A673 (cell line): ENCODE measurements around the gene OR51V1.

Source experiments
- EZH2 ChIP-seq: fragments of 200-600 bp; sonication (generic); IDR thresholded peaks from 2 replicates; pipeline ENCODE4 v1.6.1; 2017; ENCODE audit warnings: borderline replicate concordance, low read depth, mild to moderate bottlenecking, mixed read lengths, antibody characterized with exemption, low read length; ENCODE audit not compliant: poor library complexity, severe bottlenecking
- TF ChIP-seq, protein P1 (sequence below): fragments of 300-800, 200-600 bp; sonication (generic); conservative IDR thresholded peaks from 2 replicates; pipeline ENCODE4 v1.5.1; 2017; ENCODE audit warnings: low read depth, mild to moderate bottlenecking, antibody characterized with exemption, low read length, moderate library complexity, mixed read lengths

DNA sequence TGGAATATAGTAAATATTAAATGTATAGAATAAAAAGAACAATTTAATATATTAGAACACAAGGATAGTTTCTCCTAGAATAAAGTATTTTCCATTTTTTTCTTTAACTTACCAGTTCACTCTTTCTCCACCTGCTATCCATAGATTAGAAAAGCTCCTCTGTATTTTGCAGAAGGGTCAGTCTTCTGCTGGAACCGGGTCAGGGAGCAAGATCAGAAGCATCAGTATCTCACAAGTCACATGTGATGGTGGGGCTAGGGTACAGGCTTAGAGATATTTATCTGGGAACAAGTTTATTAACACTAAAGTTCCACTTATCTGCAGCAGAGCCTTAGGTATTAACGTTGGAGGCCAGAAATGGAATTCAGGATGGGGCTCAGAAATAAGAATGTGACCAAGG lies 28.6 kb downstream of the OR51V1 start:
- TF ChIP-seq, protein P1, sequence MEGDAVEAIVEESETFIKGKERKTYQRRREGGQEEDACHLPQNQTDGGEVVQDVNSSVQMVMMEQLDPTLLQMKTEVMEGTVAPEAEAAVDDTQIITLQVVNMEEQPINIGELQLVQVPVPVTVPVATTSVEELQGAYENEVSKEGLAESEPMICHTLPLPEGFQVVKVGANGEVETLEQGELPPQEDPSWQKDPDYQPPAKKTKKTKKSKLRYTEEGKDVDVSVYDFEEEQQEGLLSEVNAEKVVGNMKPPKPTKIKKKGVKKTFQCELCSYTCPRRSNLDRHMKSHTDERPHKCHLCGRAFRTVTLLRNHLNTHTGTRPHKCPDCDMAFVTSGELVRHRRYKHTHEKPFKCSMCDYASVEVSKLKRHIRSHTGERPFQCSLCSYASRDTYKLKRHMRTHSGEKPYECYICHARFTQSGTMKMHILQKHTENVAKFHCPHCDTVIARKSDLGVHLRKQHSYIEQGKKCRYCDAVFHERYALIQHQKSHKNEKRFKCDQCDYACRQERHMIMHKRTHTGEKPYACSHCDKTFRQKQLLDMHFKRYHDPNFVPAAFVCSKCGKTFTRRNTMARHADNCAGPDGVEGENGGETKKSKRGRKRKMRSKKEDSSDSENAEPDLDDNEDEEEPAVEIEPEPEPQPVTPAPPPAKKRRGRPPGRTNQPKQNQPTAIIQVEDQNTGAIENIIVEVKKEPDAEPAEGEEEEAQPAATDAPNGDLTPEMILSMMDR, result no peak
- no peak for TF ChIP-seq EZH2
